HG03575 (cell line): ENCODE results near the gene SPATA22.
"Not testable (repeated sequence)": the region's sequence is repeated elsewhere in the genome, so short reads cannot be mapped to it uniquely, and the experiment has no call there.

Experiments used
- ATAC-seq: cut with Tn5 transposase; IDR thresholded peaks from one replicate; pipeline ENCODE4 v1.9.1; 2021; ENCODE audit not compliant: unreplicated experiment, insufficient number of reproducible peaks, low FRiP score; ENCODE audit errors: extremely low read depth

Gene SPATA22

DNA sequence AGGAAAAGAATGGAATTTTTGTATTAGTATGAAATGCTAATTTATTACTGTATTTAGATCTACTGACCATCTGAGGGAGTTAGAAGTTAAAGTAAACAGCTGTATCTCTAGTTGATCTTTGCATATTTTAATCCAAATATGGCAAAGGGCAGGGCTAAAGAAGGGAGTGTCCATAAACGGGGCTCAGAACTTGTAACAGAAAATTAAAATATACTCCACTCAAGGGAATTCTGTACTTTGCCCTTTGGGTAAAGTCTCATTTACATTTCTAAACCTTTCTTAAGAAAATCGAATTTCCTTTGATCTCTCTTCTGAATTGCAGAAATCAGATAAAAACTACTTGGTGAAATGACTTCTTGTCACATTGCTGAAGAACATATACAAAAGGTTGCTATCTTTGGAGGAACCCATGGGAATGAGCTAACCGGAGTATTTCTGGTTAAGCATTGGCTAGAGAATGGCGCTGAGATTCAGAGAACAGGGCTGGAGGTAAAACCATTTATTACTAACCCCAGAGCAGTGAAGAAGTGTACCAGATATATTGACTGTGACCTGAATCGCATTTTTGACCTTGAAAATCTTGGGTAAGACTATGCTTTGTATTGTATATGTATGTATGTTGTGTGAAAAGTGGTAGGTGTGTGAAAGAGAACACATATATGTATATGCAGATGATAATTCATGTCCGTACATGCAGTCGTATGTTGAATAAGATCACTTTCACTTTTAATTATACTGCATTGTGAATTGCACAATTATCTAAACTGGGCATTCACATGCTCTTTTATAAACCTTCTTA is 4.4 kb upstream of the SPATA22 start, which contains the start of gene ASPA:
ASPA (plus strand) TSS at position 186 of the 799 bp plus-strand sequence; CDS start at position 349, 163 bp downstream.
- no peak for ATAC-seq

DNA sequence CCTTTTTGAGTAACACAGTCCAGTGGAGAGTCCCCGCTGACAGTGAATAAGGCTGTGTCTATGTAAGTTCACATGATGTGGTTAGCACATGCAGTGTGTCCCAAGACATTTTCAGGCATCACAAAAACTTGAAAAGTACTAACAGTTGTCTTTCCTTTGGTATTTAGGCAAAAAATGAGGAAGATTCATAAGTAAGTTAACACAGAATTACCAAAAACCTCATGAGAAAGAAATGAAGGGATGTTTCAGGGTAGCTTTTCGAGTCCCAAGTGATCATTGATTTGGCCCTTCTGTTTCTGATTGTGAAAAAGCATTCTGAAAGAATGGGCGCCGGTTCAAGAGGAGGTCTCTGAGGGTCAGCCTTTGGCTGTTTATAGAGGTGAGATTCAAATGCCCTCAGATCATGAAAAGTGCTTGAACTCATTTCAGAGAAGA is 3.6 kb upstream of the SPATA22 start:
- ATAC-seq, result no peak

DNA sequence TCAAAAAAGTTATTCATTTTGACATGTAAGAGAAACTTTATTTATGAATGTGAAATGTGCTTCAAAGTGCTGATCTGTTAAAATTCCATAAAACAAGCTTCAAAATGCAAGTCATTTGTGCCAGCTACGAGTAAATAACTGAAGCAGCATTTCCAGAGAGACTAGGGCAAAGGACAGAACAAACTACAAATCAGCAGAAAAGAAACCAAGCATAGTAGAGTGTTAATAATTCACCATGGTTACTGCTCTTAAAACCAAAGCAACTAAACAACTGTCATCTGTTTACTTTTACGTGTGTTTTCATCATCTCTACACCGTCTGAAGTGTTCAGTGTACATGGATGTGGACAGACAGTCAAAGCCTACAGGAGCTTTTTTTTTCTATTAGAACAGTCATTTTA is 2.6 kb upstream of the SPATA22 start:
- no peak for ATAC-seq

DNA sequence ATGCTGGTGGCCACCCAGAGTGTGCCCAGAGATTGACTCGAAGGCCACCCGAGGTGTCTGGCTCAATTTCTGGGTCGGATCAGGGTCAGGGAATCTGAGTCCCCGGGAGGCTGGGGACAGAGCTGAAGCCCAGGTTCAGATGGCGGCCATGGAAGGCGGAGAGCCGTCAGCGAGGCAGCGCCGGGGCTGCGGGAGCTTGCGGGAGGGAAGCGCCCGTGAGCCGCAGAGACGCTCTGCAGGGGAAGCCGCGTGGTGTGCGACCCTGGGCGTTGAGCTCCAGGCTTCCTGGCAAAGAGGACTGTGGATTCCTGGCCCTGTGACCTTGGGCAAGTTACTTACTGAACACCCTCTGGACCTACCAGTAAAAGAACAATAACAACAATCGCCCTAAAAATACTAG is 518 bp upstream of the SPATA22 start:
- ATAC-seq, result no peak

DNA sequence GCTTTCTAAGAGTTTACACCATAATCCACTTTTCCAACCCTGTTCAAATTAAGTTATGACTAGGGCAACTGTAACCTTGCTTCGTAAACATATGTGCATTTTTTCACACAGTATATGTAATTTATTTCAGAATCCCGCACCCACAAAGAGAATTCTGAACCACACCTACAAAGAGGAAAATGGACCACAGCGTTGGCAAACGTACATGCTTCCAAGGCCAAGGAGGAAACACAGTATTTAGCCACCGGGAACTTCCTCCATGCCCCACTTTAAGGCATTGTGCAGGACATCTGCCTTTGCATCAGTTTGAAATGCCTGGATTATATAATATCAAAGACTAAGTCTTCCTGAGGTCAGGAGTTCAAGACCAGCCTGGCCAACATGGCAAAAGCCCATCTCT is 2.1 kb downstream of the SPATA22 start:
- ATAC-seq, result no peak

DNA sequence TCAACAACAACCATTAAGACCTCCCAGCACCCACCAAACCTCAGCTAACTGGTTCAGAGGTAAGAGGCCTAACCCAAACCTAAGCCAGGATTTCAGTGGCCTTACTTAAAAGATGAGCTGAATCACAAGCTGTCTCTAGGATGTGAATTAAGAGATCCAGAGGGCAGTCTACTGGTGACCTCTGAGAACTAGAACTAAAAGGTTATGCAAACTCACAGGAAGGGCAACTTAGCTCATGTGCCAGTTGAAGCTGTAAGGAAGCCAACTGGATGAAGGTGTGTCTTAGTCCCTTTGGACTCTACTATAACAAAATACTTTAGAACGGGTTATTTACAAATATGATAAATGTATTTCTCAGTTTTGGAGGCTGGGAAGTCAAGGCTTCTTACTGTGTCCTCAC is 5.3 kb downstream of the SPATA22 start:
- ATAC-seq, result not testable (repeated sequence)

DNA sequence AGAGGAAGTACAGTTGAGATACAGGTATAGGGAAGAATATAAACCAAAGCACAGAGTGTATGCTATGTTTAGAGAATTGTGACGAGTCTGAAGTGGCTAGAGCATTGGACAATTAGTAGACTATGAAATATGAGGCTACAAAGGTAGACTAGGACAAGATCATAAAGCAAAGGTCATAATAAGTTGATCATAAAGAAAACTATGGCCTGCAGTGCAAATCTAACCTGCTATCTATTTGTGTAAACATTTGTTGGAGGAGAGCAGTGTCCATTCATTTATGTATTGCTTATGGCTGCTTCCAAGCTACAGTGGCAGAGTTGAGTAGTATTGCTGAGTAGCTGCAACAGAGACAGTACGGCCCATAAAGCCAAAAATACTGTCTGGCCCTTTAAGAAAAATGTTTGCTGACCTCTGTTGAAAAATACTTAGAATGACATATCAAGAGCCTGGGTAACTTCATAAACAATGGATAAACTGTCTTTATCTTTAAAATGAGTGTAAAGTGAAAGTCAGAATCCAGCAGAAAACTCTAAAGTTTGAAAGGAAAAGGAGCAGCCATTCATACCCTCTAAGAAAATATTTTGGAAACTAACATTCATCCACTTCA is 23.5 kb downstream of the SPATA22 start:
- ATAC-seq, result no peak

DNA sequence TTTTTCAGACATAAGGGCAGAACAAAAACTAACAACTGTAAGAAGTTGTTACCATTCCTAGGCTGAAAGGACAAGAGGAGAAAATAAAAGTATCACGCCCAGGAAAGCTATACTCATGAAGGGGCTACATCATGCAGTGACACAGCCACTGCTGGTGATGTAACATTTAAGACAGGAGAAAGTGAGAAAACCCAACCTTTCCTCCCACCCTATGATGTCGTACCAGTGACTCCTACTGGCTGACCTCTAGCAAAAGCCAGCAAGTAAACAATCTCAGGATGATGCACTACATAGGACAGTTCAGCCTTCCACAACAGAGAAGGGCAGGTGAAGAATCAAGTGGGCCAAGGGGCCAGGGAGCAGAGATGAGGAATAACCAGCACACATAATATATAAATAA is 24.0 kb downstream of the SPATA22 start:
- no peak for ATAC-seq

DNA sequence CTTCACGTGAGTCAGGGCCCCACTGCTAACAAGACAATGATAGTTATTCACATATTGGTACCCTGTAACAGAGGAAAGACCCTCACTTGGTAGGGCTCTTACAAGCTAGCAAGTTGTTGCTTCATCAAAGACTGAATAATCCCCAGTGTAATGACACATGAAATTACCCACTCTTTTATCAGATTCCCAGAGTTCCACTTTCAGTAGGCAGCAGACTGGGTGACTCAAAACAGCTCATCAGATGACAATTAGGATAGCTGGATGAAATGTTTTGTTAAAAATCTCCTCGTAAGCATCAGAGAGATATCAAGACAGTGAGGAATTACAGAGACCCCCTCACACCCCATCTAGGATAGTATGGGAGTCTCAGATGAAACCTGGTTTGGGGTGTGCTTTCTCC is 31.2 kb downstream of the SPATA22 start:
- ATAC-seq, result no peak

DNA sequence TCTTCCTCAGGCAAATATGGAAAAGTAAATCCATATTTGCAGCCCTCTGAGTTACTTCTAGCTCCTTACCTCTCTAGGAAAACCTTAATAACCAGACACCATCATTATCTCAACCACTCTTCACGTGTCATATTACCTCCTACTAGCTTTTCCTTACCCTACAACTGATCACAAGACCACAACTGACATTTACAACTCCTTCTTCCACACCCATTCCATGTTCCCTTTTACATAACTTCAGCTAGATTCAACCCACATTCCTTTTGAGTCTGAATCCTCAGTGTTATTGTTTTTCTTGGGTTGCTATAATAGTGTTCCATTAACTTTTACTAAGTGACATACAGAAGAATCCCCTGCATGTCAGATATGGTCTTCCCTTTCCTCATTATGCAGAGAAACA is 33.3 kb downstream of the SPATA22 start:
- no peak for ATAC-seq

DNA sequence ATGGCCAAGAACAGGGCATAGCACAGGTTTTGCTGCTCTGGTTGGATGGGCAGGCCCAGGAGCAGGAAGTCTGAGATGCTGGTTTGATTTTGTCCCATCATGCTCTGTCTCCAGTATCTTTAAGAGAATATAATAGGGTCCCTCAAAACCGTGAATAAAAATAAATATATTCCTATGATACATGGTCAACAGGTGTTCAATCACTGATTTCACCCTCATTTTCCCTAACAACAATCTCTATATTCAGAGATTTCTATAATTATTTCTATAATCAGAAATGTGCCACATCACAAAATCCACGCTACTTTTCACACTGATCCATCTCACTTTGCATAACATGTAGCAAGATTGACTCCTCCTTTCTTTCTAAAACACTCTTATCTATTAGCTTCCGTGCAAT is 37.9 kb downstream of the SPATA22 start, which contains the start of gene OR1E2:
OR1E2 (minus strand) TSS at position 101 of the 400 bp plus-strand sequence; CDS start at position 101, 0 bp downstream.
- no peak for ATAC-seq

DNA sequence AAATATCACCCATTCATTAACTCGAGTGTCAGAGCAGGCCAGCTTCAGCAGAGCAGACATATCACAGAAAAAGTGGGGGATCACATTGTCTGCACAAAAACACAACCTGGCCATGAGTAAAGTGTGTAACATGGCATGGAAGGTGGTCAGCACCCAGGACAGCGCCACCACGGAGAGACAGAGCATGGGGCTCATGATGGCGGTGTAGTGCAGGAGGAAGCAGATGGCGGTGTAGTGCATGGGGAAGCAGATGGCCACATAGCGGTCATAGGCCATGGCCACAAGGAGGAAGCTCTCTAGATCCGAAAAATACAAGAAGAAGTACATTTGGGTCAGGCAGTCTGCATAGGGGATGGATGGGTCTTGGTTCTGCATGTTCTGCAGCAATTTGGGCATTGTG is 38.4 kb downstream of the SPATA22 start:
- not testable (repeated sequence) for ATAC-seq

DNA sequence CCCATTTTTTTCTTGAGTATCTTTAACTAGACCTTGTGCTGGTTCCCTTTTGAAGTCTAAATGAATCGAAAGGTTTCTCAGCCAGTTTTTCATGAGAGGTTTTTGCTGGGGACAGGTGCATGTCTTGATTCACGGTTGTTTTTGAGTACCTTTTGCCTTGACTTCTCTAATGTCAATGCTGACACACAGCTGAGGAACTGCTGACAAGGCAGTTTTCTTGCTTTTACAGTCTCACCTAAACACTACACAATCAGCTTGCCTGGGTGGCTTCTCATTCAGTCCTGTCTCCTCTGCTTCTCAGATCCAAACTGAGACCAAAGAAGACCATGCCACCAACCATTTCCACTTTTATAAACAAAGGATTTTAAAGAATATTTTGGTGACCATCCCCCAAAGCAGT is 53.4 kb downstream of the SPATA22 start:
- no peak for ATAC-seq

DNA sequence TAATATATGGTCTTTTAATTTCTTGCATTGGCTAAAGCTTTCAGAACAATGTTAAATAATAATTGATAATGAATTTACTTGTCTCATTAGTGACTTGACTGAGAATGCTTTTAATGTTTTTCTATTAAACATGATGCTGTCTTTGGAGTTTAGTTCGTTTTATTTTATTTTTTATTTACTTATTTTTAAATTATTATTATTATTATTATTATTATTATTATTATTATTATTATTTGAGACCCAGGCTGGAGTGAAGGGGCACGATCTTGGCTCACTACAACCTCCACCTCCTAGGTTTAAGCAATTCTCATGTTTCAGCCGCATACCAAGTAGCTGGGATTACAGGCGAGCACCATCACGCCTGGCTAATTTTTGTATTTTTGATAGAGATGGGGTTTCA is 56.0 kb downstream of the SPATA22 start:
- ATAC-seq, result no peak

DNA sequence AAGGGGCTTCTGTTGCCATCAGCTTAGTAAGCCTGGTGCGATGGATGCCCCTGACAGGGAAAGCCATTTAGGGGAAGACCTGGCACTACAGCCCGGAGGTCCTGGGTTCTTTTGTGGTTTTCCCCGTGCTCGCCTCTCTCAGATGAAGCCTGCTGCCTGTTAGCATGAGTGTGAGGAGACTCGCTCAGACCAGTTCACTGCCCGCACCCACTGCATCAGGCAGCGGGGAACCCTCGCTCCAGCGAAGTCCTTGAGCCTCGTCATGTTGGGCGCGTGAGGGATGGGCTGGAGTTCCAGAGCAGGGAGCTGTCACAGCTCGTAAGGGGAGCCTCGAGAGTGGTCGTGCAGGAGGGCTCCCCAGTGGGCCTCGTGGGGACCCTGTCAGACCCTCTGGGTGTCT is 59.4 kb downstream of the SPATA22 start:
- ATAC-seq, result not testable (repeated sequence)

DNA sequence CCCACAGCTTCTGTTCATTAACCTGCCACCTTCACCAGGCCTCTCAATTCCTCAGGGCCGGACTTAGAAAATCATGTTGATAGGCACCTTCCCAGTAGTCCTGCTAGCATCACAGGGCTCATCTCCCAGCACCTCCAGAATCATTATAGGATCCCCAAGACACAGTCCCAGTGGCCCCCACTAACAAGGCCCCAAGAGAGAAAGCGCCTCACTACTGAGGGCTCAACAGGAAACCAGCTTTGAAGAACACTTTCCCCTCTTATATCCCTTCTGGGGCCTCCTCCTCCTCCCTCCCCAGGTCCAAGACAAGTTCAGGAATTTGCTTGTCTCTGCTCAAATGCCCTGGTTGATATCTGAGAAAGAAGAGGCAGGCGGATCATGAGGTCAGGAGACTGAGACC is 60.5 kb downstream of the SPATA22 start, which contains the start of gene OR3A3:
OR3A3 (plus strand) TSS at position 301 of the 400 bp plus-strand sequence.
- no peak for ATAC-seq

DNA sequence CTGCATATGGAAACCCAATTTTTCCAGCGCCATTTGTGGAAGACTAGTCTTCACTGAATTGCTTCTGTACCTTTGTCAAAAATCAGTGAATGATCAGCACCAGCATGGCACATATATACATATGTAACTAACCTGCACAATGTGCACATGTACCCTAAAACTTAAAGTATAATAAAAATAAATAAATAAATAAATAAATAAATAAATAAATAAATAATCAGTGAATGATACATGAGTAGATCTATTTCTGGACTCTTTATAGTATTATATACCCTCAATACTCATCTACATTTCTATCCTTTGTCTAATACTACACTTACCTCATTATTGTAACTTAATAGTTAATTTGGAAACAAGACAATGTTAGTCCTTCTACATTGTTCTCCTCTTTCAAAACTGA is 67.8 kb downstream of the SPATA22 start:
- not testable (repeated sequence) for ATAC-seq

DNA sequence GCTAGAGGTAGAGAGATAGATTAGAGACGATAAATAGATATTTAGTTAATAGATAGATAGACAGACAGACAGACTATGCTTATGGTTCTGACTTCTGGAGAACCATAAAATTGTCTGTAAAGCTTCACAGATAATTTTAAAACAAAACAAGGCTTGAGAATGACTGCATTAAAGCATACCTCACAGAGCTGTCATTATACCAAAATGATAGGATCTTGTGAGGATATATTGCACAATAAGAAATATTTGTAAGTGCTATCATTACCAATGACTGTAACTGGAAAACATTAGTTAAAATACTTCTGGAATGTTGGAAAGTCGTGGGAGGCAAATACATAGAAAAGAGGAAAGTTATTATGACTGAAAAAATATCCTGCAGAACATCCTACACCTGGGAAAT is 69.8 kb downstream of the SPATA22 start:
- no peak for ATAC-seq

DNA sequence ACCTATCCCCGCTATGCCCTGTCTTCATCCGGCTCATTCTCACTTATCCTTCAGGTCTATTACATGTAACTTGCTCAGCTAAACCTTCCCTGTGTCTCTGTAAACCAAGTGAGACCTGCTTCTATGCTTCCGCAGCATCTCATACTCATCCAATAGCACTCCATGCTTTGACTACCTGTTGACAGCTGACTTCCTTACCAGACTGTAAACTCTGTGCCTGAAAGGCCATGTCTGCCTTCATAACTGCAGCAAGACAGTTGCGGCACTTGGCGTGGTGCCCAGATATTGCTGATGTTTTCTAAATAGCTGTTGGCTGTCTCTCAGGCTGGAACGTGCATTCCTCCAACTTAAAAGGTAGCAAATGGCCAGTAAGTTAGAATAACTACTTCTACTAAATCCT is 71.6 kb downstream of the SPATA22 start:
- ATAC-seq, result no peak

DNA sequence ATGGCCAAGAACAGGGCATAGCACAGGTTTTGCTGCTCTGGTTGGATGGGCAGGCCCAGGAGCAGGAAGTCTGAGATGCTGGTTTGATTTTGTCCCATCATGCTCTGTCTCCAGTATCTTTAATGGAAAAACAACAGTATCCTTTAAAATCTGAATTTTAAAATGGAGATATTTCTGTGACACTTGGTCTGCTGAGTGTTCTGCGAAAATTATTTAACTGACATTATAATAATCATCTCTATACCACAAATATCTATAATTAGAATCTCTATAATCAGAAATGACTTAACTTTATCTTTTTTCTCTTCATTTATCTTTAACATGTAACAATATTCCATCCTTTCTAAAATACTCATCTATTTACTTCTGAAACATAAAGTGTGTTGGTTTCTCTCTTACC is 73.3 kb downstream of the SPATA22 start, which contains the start of gene OR1E1:
OR1E1 (minus strand) TSS at position 101 of the 400 bp plus-strand sequence; CDS start at position 101, 0 bp downstream.
- no peak for ATAC-seq
